Stimulated activated CD4-positive, alpha-beta T cell treated with anti-CD3 and anti-CD28 coated beads, Interleukin-2, amount 100 ng/mL, for 24 hours (primary cell): ENCODE measurements around the gene KCNQ2.

Experiments used
- DNase-seq, 2 donors: peaks; one replicate each; pipeline ENCODE4 v3.0.0-alpha.2; 2020

Gene KCNQ2

DNA sequence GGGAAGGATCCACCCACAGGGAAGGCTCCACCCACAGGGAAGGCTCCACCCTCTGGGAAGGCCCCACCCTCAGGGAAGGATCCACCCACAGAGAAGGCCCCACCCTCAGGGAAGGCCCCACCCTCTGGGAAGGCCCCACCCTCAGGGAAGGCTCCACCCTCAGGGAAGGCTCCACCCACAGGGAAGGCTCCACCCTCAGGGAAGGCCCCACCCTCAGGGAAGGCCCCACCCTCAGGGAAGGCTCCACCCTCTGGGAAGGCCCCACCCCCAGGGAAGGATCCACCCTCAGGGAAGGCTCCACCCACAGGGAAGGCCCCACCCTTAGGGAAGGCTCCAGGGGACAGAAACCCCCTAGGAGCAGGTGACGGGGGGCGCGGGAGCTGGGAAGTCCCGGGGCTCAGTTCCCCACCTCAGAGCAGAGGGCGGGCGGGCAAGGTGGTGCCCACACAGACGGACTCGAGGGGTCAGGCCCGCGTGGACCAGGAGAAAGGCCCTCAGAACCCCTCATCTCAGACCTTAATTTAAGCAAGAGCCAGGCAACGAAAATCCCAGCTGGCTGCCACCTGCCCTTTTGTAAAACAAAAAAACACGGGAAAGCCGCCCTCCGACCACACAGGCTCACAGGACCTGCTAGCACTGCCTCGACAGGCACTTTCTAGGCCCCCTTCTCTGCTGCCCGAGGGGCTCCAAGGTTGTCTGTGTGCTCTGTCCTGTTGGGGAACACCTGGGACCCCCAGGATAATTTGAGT, 39.7 kb downstream of the KCNQ2 start:
- no peak for DNase-seq

DNA sequence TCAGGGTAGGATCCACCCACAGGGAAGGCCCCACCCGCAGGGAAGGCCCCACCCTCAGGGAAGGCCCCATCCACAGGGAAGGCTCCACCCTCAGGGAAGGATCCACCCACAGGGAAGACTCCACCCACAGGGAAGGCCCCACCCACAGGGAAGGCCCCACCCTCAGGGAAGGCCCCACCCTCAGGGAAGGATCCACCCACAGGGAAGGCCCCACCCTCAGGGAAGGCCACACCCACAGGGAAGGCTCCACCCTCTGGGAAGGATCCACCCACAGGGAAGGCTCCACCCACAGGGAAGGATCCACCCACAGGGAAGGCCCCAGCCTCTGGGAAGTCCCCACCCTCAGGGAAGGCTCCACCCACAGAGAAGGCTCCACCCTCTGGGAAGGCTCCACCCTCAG, 40.5 kb downstream of the KCNQ2 start:
- no peak for DNase-seq

GRCh38 chr20:63430891-63431290, 41.6 kb downstream of the KCNQ2 start:
- no peak for DNase-seq

GRCh38 chr20:63429992-63430391, 42.5 kb downstream of the KCNQ2 start:
- no peak for DNase-seq

DNA sequence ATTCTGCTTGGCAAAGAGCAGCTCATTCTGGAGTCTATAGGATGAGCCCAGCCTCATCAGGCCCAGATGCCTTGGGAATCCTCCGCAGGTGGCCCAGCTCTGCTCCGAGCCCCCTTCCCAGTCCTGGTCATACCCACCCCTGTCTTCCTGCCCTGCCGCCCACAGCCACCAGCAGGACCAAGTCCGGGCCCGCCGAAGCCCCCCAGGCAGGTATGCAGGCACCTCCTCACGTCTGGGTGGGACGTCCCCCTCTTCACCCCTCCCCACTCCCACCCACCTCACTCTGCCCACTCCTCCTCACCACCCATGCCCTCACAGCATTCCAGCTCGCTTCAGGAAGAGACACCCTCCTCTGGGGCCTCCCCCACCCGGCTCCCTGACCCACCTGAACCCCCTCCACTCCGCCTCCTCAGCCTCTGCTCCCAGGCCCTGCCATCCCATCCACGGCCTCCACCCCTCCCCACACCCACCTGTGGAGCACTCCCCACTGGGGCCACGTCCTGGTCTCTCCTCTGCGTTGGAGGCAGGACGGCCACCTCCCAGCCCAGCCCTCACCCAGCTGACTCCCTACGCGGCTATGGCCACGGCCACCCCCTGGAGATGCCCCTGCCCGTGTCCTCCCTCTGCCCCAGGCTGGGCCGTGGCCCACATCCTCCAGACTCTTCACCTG, 43.4 kb downstream of the KCNQ2 start:
- no peak for DNase-seq

GRCh38 chr20:63427724-63428330, 44.6 kb downstream of the KCNQ2 start:
- DNase-seq = no peak

DNA sequence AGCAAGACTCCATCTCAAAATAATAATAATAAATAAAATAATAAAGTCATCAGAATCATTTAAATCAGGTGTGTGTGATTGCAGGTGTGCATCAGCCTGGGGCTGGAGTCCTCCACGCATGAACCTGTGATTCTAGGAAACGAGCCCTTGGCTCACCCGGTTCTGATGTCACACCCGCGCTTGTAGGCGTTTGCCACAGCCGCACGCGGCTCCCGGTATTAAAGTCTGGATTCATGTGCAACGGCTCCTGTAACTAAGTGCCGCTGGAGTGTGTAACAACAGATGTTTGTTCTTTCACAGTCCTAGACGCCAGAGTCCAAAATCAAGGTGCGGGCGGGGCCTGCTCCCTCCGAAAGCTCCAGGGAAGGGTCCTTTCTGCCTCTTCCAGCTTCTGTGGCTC, 45.2 kb downstream of the KCNQ2 start:
- DNase-seq = no peak

DNA sequence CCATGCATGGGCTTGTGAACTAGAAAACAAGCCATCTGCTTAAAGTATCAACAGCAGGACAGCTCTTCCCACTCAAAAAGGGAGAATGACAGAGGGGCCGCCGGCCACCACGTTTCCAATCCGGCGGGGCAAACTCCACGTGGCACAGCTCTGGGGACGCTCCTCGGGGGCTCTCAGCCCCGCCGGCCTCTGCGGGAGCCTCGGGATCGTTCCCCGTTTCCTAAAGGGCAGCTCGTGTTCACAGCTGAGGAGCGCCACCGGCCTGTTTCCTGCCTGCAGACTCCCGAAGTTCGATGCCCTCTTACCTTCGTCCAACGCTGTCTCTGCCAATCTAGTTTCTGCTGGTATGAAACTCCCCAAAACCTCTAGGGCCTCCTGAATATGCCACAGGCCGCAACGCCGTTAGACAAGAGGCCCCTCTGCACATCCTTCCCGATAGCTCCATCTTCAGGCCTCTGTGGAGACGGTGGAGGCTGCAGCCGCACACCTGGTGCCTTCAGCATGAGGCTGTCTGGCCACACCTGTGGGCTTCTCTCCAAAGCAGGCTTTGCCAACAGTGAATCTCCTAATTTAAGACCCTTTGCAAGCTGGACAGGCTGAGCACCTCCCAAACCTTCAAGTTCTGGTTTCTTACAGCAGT, 46.5 kb downstream of the KCNQ2 start:
- DNase-seq = no peak

DNA sequence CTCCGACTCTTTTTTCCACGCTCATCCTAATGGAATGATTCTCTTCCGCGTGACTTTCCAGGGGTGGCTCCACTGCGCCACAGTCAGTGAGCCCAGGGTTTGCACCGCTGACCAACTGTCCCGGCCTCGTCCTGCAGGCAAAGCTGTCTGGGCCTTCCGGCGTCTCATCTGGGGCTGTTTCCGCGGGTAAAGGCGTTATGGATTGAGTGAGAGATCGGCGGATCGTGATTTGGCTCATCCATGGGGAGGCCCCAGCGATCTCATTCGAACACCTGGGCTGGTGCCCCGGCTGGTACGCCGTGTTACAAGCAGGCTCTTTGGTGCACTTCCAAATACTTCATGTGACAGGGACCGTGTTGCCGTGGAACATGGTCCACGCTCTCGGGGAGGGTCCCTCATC, 47.8 kb downstream of the KCNQ2 start:
- no peak for DNase-seq

GRCh38 chr20:63423751-63424150, 48.7 kb downstream of the KCNQ2 start:
- DNase-seq = no peak

DNA sequence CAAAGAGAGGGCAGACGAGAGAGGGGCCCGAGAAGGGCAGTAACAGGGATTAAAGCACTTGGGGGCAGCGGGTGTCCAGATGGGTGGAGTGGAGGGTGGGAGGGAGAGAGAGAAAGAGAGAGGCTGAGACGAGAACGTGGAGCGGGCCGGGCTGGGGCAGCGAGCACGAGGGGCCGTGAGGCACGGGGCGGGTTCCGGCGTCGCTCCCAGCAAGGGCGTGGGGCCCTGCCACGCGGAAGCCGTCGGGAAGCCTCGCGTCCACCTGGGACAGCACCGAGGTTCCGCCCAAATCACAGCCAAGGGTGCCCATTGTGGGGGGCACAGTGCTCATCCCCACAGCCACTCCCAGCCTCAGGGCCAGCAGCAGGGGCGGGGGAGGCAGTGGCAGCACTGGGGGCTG, 49.8 kb downstream of the KCNQ2 start:
- no peak for DNase-seq

- DNase-seq = no peak
These were observed 50.5 kb downstream of the KCNQ2 start for GRCh38 chr20:63421913-63422312.

- DNase-seq = no peak
These were observed 51.3 kb downstream of the KCNQ2 start for GRCh38 chr20:63421094-63421692.

DNA sequence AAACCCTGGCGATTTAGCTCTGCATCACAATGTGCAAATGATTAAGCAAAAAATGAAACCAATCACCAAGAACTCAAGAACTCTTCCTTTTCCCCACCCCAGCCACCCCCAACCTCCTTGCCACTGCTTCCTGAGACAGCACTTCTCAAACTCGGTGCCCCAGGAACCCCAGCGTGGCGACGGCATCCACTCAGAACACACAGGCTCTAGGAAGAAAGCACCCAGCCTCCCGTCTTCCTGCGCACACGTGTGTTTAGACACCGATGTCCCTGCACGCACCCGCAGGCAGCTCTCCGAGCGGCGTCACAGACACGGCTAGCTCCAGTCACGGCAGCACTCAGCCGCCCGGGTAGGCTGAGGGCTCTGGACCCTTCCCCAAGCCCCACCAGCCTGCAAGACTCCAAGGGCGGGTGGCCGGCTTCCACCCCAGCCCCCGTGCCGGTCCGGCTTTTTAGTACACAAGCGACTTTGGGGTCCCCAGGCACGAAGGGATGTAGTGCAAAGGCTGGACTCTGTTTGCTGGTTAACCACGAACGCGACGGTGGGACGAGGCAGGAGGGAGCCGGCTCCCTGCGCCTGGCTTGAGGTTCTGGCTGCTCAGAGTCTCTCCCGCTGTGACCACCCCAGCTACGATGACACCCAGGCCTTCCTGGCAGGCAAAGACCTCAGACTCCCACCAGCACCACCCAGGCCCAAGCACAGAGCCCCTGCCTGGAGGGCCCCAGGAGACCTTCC, 51.9 kb downstream of the KCNQ2 start:
- no peak for DNase-seq

DNA sequence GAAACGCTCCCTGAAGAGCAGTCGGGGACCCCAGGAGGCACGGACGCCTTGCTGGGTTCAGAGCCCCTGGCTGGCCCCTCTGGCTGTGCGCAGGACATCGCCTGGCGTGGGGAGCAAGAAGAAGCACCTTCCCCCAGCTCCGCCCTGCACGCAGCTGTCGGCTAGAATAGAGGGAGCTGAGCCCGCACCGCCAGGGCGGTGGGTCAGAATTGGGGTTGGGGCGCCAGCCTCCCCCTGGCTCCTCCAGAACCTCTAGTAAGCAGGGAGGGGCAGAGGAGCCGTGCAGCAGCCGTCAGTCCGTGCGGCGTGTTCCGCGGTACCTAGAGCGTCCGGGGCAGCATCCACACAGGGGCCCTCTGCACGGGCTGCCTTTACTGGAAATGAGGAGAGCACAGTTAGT, 53.2 kb downstream of the KCNQ2 start:
- no peak for DNase-seq

- no peak for DNase-seq
These were observed 53.8 kb downstream of the KCNQ2 start for GRCh38 chr20:63418617-63419016.

- no peak for DNase-seq
These were observed 54.7 kb downstream of the KCNQ2 start for GRCh38 chr20:63417738-63418120.

- DNase-seq = no peak
These were observed 55.2 kb downstream of the KCNQ2 start for GRCh38 chr20:63417097-63417737.

DNA sequence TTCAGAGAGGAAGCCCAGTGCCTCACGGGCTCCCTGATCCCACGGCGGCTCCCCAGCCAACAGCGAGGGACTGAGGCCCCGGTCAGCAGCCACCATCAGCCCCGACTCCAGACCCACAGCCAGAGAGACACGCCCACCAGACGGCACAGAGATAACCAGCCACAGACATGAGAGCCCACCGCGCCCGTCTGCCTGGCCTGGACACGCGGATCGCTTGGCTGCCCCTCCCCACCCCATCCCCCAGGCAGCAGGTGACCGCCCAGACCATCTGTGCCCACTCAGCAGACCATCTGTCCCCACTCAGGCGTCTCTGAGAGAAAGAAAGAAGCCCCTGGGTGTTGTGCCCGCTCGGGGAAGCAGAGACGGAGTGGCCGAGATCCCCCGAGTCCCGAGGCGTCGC, 55.8 kb downstream of the KCNQ2 start:
- DNase-seq = no peak

GRCh38 chr20:63415647-63416391, 56.6 kb downstream of the KCNQ2 start:
- DNase-seq = no peak

DNA sequence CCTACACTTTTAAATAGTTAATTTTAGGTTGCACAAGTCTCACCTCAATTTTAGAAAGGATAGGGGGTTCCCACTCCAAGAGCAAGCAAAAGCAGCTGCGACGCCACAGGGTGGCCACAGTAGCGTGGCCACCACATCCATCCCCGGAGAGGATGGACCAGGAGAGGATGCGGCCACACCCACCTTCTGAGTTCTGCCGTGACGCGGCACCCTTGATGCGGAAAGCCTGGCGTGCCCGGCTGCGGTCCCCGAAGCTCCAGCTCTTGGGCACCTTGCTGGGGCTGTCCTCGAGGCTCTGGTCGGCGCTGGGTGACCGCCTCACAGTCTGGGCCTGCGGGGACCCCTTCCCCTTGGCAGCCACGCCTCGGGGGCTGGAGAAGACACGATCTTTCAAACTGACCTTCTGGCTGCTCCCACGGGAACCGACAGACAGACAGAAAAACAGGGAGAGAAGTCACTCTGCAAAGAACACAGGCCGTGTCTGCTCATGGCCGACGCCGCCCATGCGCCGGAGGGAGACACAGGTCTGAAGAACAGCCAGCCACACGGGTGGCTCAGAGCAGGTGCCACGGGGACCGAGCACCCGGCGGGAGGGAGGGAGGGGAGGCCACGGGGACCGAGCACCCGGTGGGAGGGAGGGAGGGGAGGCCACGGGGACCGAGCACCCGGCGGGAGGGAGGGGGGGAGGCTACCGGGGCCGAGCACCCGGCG, 57.6 kb downstream of the KCNQ2 start:
- no peak for DNase-seq
